Measurements from ENCODE around the gene SPHK2.
A peak's percentile ranks its signal among the peaks of the same experiment; 100 is the strongest.
"Not testable (repeated sequence)": the region's sequence is repeated elsewhere in the genome, so short reads cannot be mapped to it uniquely, and the experiment has no call there.

The SPHK2 gene

GRCh38 chr19:48660852-48661710 is 41.8 kb downstream of the SPHK2 start:
- peak; percentile 99 for DNase-seq

DNA sequence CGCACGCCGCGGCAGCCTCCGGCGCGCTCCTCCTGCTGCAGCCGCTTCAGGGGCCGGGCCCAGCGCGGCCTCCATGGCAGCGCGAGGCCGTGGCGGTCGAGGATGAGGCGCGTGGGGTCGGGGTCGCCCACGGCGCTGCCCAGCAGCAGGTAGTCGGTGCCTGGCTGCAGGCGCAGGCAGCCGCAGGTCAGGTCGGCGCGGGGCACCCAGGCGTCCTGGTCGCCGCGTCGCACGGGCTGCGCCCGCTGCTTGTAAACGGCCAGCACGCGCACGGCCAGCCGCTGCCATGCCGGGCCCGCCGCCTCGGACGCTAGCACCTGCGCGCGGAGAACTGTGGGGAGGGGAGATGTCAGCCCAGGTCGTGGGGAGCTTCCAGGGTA is 42.4 kb downstream of the SPHK2 start:
- DNase-seq, result no peak

GRCh38 chr19:48663667-48664066 is 44.4 kb downstream of the SPHK2 start:
- no peak for DNase-seq

- DNase-seq, result no peak
Observed at GRCh38 chr19:48664476-48664875, 45.2 kb downstream of the SPHK2 start.

GRCh38 chr19:48665786-48666185 is 46.5 kb downstream of the SPHK2 start:
- DNase-seq, result no peak

- no peak for DNase-seq
Observed at GRCh38 chr19:48668332-48668731, 49.0 kb downstream of the SPHK2 start.

GRCh38 chr19:48668761-48669160 is 49.5 kb downstream of the SPHK2 start:
- DNase-seq, result no peak

DNA sequence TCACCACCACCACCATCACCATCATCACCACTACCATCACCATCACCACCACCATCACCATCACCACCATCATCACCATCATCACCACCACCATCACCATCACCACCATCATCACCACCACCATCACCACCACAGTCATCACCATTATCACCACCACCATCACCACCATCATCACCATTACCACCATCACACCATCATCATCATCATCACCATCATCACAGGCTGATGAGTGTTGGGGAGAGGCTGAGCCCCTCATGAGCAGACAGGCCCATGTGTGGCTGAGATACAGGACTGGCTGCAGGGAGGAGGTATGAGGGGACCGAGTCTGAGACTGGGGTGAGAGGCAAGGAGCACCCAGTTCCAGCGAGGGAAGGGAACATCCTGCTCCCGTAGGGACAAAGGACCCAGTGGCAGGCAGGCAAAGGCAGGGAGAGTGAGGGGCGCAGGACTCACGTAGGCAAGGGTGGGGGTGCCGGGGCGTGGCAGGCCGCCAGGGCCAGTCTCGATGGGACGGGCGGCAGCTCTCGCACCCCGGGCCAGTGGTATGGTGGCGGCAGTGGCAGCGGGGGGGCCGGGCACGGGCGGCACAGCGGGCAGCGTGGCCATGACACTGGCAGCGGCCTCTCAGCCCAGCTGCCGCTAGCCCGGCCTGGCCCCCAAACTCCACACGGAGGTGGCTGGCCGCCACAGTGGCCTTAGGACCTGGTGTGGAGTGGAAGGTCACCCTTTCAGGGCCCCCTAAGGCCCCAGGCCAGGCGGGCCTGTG is 50.8 kb downstream of the SPHK2 start:
- no peak for DNase-seq

GRCh38 chr19:48670699-48671445 is 51.6 kb downstream of the SPHK2 start:
- no peak for DNase-seq

- peak; percentile 30 for DNase-seq
Observed at GRCh38 chr19:48671446-48671995, 52.2 kb downstream of the SPHK2 start.

- no peak for DNase-seq
Observed at GRCh38 chr19:48672994-48673393, 53.7 kb downstream of the SPHK2 start, which contains the start of gene NTN5. TSS of gene NTN5 (minus strand) at chr19:48673017. CDS start at chr19:48670986, 2,031 bp downstream.

DNA sequence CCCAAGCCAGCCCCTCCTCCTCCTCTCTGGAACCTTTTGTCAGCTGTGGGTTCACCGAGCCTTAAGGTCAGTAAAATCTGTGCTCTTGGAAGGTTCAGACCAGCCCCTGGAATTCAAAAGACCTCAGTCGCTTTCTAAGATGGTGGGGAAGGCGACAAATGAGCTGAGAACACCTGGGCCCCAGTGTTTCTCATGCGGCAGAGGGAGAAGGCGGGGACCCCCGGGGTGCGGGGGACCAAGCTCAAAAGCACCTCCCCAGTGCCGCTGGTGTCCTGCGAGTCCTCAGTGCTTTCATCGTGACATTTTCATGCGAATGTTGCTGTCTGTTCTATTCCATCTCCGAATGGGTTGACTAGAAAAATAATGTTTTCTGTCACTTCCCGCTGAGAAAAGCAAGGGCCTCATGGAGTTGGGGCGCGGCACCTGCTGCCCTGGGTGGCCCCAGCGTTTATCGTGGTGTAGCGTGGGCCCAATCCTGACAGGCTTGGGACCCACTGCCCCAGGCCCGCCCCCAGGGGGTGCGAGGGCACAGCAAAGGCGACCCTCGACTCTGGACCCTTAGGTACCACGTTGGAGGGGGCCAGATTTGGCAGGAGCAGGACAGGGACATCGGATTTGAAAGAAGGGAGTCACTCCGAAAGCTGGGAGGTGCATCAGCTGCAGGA is 54.3 kb downstream of the SPHK2 start:
- DNase-seq, result no peak

GRCh38 chr19:48674216-48674809 is 55.0 kb downstream of the SPHK2 start:
- DNase-seq, result no peak

DNA sequence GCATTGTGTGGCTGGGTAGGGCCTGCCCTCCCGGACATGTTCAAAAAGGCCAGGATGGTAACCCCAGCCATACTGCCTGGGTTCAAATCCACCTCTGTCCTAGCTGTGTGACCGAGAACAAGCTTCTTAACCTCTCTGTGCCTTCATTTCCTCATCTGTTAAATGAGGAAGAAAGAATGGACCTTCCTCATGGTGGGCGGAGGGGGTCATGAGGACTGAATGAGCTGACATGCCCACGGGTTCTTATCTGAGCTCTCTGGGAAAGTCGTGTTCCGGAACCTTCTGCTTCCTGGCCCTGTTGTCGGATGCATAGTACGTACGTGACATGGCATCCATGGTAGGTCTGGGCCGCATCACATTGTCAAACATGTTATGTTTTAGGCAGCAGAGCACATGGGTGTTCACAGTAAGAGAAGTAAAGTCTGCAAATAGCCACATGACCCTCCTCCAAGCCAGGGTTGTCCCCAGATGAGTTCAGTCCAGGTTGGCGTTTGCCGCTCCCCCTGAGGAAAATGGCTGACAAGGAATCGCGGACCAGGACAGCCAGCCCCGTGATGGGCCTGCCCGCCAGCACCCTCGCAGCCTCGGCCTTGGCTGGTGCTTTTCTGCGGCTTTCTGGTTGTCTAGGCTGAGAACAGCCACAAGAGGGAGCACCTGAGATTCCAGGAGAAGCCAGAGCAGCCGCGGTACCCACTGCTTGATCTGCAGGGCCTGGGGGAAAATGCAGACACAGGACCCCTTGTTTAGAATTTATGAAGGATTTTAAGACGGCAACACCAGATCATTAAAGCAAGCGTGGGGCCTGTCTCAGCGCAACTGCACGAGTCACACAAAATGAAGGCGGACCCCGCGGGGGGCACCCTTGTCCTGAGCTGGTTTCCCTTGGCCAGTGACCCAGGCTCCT is 55.9 kb downstream of the SPHK2 start:
- DNase-seq, result peak; percentile 95

DNA sequence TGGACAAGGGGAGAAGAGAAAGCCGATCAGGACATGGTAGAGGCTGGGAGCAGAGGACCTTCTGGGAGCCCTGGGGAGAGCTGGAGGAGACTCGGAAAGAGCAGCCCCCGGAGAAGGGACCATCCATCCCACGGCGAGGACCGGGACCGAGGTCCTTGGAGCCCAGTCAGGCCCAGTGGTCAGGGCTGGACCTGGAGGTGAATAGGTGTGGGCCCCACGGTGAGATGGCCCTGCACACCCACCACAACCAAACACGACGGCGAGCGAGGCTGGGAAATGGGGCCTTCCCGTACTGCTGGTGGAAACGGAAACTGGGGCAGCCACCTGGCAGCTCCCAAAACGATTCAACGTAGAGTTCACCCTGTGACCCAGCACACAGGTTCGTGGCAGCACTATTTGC is 57.2 kb downstream of the SPHK2 start:
- DNase-seq, result no peak

DNA sequence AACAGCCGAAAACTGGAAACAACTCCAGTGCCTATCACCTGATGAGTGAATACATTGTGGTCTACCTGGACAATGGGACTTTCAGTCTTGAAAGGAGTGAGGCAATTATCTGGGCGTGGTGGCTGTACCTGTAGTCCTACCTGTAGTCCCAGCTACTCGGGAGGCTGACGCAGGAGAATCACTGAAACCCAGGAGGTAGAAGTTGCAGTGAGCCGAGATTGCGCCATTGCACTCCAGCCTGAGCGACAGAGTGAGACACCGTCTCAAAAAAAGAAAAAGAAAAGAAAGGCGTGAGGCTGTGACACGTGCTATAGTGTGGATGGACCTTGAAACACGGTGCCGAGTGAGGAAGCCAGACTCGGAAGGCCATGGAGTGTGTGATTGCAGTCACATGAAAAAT is 57.6 kb downstream of the SPHK2 start:
- no peak for DNase-seq

DNA sequence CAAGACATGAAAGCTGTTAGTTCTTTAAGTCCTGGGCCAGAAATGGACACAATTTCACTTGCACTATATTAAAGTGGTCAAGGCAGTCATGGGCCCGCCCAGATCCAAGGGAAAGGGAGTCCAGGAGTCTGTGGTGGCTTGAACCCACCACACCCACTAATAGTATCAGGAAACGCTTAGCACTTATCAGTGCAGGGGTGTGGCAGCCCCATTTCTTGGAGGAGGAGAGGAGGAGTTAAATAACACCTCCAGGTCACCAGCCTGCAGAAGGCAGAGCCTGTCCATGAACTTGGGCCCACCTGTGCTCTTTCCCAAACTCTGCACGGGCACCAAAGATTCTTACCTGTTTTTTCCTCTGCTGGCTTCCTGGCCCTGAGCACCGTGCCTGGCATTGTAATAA is 58.9 kb downstream of the SPHK2 start:
- DNase-seq, result peak; percentile 80

DNA sequence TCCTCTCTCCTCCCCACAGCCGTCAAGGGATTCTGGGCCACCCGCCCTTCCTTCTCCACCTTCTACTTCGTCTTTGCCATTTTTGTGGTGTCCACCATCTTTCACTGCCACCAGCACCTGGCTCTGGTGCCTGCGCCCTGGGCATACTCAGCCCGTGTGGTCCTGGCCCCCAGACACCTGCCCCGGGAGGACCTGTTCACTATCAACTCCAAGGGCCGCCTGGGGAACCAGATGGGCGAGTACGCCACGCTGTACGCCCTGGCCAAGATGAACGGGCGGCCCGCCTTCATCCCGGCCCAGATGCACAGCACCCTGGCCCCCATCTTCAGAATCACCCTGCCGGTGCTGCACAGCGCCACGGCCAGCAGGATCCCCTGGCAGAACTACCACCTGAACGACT is 60.7 kb downstream of the SPHK2 start:
- DNase-seq, result not testable (repeated sequence)
